ENCODE results near the gene HKDC1.
A peak's percentile ranks its signal among the peaks of the same experiment; 100 is the strongest.
"Not testable (repeated sequence)": the region's sequence is repeated elsewhere in the genome, so short reads cannot be mapped to it uniquely, and the experiment has no call there.

Gene HKDC1

DNA sequence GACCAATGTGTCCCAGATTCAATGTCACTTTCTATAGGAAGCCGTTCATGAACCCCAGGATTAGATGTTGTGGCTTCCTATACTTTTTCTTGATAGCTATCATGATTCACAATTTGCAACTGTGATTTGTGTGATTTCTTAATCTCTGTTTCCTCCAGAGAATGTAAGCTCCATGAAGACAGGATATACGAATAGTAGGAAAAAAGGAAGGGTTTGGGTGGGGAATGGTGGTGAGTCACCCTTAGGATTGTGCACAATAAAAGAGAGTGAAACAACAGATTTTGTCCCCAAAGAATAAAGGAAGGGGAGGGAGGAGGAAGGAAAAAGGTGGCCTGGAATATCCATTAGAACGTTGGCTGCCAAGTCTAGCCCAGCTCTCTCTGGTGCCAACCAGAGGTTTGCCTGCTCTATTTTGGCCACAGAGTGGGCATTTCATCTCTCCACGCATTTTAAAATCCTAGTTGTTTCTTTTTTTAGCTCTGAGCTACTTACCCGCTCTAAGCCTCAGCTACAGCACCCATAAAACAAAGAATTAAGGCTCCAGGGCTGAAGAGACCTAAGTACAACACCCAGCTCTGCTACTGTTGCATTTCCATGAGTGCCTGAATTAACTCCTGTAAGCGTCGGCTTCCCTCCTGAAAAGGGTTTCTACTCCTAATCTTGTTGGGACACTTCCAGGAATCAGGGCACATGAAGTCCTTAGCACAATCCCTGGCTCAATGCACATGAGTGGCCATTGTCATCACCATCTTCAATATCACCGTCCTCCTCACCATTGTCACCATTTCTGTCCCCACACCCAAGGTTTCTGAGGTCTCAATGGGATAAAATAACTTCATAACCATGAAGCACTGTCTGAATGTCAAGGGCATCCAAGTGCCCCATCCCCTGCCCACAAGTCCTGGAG lies 61.6 kb downstream of the HKDC1 start:
- no peak for DNase-seq

DNA sequence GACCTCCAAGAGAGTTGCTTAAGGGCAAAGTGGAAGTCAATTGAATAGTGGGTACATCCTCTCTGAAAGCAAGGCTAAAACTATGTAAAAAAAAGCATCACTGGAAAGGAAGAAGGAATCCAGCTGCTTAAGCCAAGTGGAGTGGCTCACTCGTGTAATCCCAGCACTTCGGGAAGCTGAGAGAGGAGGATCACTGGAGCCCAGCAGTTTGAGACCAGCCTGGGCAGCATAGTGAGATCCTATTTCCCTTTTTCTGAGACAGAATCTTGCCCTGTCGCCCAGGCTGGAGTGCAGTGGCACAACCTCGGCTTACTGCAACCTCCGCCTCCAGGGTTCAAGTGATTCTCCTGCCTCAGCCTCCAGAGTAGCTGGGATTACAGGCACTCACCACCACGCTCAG lies 64.3 kb downstream of the HKDC1 start:
- not testable (repeated sequence) for DNase-seq

DNA sequence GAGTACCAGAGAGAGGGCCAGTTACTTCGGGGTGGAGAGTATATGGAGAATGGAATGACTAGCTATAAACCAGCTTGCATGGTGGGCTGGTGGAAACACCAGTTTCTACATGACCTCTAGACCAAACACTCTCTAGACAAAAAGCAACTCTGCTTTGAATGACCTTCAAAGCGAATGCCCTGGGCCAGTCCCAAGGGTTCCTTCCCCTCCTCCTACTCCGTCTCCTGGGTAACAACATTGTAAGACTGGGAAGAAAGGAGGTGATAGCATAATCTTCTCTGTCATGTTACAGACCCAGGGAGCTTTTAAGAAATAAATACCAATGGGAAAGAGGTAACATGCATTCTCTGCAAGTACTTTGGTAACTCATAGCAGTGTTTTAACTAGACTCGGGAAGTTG lies 65.6 kb downstream of the HKDC1 start:
- DNase-seq: no peak

DNA sequence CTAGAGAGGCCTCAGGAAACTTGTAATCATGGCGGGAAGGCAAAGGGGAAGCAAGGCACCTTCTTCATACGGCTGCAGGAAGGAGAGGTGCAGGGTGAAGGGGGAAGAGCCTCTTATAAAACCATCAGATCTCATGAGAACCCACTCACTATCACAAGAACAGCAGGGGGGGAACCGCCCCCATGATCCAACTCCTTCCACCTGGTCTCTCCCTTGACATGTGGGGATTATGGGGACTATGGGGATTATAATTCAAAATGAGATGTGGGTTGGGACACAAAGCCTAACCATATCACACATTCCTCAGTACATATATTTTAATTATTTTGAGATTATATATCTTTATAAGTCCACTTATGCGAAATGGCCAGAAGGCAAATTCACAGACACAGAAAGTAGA lies 67.0 kb downstream of the HKDC1 start:
- DNase-seq: no peak

DNA sequence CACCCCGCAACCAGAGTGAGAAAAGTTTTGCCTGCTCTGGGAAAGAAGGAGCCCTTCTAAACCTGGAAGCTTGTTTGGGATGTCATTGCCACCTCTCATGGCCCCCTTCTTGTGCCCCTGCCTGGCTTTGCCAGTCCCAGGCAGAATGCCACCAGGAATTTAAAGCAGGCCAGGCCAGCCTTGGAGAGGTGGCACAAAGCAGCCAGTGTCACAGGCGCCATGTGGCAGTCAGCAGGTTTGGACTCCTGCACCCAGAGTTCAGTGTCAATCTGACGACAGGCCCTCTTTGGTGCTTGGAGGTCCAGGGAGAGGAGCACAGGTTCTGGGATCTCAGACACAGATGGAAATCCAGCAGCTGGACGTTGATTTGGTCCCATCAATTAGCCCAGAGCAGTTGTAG lies 70.9 kb downstream of the HKDC1 start:
- no peak for DNase-seq

DNA sequence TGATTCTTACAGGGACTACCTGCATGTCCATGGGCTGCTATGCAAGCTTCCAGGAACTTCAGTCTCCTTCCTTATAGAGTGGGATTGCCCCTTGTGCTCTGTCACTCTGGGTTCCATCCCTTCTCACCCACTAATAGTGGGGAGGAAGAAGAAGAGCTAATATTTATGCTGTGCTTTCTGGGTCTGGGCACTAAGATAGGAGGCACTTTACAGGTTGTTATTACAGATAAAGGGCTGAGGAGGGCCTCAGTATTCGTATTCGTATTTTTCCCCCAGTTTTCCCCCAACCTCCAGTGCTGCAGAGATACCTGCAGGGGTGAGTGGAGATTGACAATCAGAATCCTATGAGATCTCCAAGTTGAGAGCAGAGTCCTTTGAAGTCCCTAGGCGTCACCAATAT lies 72.3 kb downstream of the HKDC1 start:
- DNase-seq: no peak

DNA sequence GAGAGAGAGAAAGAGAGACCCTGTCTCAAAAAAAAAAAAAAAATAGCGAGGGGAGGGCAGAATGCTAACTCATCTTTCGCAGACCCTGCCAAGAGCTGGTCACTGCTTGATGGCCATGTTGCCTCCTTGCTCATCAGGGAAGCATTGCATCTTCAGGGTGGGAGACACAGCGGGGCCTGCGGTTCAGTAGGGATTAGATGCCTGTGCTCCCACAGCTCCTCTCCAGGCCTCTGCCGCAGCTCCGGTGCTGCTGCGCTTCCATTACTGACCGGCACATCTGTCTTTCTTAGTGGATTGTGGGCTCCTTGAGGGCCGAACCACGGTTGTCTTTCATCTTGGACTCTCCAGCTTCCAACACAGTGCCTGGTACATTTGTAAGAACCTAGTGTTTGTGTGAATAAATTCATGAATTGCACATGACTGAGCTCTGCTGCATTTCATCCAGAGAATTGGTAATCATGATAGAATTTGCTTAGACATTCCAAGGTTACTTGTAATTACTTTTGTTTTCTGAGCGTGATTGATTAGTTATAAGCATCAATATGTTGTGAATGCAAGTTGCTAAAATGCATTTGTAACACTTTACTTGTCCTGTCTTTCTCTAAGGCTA lies 75.0 kb downstream of the HKDC1 start:
- peak; percentile 13 for DNase-seq

DNA sequence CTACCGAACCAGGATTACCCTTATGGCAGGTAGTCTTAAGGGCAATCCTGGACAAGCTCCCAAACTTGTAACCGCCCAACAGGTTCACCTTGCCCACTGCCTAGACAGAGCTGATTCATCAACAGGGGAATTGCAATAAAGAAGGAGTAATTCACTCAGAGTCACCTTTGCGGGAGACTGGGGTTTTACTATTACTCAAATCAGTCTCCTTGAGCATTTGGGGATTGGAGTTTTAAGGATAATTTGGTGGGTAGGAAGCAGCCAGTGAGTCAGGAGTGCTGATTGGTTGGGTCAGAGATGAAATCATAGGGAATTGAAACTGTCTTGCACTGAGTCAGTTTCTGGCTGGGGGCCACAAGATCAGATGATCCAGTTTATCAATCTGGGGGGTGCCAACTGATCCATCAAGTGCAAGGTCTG lies 83.5 kb downstream of the HKDC1 start:
- DNase-seq: peak; percentile 66

DNA sequence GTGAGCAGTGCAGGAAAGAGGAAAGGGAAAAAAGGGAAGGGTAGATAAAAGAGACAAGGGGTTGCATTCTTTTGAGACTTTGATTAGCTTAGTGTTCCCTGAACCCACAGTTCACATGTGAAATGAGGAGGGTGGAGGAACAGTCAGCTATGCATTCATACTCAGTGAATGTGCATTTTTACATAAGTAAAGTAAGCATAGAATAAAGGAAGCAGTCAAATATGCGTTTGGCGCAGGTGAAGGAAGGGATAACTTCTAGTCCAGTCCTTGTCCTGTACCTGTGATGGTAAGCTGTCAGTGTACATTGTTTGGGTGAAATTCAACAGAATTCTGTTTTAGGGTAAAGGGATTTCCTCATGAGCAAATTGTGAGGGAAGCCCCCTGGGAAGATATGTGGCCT lies 86.3 kb downstream of the HKDC1 start:
- no peak for DNase-seq

DNA sequence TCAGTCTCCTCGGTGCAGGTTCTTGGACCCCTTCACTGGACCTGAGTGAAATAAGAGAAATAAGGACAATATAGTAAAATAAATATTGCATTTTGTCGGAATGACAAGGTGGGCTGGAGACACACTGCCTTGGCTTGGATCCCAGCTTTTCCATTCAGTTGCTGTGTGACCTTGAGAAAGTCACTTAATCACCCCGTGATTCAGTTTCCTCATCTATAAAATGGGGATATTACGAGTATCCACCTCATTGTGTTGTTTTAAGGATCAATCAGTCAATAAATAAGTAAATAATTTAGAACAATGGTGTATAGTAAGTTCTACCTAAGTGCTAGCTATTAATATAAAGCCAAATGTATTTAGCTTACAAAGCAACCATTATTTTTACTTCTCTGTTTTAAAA lies 87.3 kb downstream of the HKDC1 start:
- no peak for DNase-seq

DNA sequence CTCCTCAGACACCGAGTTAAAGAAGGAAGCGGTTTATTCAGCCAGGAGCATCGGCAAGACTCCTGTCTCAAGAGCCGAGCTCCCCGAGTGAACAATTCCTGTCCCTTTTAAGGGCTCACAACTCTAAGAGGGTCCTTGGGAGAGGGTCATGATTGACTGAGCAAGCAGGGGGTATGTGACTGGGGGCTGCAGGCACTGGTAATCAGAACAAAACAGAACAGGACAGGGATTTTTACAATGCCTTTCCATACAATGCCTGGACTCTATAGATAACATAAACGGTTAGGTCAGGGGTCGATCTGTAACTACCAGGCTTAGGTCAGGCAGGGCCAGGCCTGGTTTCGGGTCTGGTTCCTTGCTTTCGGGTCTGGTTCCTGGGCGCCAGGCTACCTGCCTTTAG lies 88.2 kb downstream of the HKDC1 start:
- DNase-seq: not testable (repeated sequence)

DNA sequence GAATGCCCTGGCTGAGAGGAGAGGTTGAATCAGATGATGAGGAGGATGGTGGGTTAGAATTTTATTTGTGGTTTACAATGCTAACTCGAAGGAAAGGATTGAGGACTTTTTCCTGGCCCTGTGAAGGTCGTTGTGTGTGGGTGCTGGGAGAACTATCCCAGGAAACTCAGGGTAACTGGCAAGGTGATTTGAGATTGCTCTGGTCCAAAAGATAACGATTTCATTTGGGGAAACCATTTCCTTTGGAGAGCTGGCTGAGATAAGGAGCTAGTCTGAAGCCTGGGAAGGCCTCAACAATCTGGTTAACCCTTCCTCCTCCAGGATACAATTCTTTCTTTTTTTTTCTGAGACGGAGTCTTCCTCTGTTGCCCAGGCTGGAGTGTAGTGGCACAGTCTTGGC lies 91.2 kb downstream of the HKDC1 start:
- no peak for DNase-seq

DNA sequence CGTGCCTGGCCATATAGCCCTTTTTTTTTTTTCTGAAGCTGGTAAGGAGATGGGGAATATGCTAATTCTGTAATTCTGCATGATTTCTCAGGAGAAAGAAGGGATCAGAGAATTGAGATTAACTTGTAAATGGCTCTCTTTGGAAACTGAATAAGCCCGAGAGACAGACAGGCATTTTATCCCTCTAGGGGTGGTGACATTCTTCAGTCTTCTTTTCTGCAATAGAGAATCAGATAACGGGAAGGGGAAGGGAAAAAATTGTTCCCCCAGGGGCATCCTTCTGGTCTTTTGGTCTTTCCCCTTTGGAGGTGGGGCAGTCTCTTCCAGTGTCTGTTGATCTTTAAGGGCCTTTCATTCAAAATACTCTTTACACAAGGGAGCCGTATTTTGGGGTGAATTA lies 92.4 kb downstream of the HKDC1 start:
- DNase-seq: no peak

DNA sequence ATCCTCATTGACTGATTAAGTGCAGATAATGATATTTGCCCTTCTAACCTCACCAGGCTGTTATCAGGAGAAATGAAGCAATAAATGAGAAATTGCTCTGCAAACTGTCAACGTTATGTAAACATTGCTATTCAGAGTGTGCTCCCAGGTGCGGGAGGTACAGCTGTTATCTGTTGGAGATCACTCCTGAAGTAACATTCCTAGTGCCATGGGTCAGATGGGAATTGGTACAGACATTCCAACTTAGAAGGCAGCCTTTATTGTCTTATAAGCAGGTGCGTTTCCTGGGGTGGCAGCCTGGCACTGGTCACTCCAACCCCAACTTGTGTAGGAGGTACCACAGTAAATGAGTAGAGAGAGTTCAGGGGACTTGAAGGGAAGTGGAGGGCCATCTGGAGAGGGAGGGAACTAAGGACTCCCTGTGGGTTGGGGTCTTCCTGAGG lies 95.0 kb downstream of the HKDC1 start:
- DNase-seq: no peak

DNA sequence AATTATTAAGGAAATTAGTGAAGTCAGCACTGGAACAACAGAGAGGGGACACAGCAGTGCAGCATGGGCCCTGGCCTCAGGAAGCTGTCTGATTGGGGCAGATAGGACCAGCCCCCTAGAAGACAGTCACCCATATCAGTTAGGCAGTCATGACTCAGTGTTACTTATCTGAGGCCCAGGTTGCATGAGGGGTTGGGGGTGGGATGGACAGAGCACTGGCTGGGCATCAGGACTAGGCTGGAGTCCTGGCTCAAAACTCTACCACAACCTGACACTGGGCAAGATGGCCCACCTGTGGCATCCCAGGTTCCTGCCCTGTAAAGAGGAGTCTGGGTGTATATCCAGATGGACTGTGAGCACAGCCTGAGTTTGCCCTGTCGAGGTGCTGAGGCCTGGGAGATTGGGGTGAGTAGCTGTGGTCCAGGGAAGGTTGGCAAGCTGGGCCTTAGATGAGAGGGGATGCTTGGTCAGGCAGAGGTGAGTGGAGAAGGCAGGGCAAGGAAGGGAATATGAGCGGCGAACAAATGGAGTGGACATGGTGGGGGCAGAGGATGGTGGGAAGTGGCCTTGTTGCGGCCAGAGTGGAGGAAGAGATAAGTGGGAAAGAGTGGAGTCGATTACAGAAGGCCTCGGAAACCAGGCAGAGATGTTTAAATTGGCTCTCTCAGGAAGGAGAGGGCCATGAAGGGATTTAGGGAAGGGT lies 95.6 kb downstream of the HKDC1 start:
- DNase-seq: no peak

DNA sequence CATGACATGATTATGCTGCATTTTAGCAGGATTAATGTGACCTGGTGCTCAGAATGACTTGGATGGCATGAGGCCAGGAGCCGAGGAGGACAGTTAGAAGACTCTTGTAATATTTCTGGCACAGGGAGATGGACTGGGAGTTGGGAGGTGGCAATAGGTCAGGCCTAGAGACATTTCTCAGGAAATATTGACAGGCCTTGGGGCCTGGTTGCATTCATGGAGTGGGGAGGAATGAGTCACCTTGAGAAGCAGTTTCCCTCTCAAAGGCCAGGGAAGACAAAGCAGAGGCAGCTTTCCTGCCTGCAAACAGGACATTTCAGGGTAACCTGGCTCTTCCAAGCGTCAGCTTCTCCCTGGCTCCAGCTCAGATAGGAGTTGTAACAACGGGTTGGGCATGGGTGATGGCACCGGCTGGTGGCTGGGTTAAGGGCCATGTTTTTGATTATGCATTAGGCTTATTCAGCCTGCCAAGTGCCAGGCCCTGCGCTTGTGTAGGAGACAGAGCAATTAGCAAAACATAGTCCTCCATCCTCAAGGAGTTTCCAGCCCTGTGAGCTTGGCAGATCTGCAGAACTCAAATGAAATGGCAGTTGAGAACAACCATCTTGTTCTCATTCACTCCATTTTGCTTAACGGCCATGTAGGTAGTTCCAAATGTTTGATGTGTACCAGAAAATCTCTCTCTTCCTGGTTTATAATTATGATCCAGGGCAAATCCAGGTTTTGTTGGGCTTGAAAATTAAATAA lies 96.4 kb downstream of the HKDC1 start:
- peak; percentile 69 for DNase-seq
